COLO829 (cell line): ENCODE measurements around the gene ZCCHC8.
A peak's percentile ranks its signal among the peaks of the same experiment; 100 is the strongest.
"Not testable (repeated sequence)": the region's sequence is repeated elsewhere in the genome, so short reads cannot be mapped to it uniquely, and the experiment has no call there.

Experiments used
- DNase-seq: peaks from one replicate; pipeline ENCODE4 v3.0.0; 2012; ENCODE audit warnings: low spot score

The ZCCHC8 gene

GRCh38 chr12:122508163-122508562, 7.4 kb upstream of the ZCCHC8 start:
- DNase-seq, result no peak

- no peak for DNase-seq
Measured at GRCh38 chr12:122506393-122506938, 5.7 kb upstream of the ZCCHC8 start.

GRCh38 chr12:122505419-122506051, 4.8 kb upstream of the ZCCHC8 start:
- DNase-seq, result no peak

GRCh38 chr12:122503783-122504590, 3.3 kb upstream of the ZCCHC8 start:
- DNase-seq, result no peak

- no peak for DNase-seq
Measured at GRCh38 chr12:122503147-122503751, 2.5 kb upstream of the ZCCHC8 start.

- no peak for DNase-seq
Measured at GRCh38 chr12:122501489-122501989, 807 bp upstream of the ZCCHC8 start.

- DNase-seq, result peak; percentile 35
Measured at GRCh38 chr12:122499991-122500684, 594 bp downstream of the ZCCHC8 start.

- DNase-seq, result no peak
Measured at GRCh38 chr12:122495258-122495657, 5.5 kb downstream of the ZCCHC8 start.

- not testable (repeated sequence) for DNase-seq
Measured at GRCh38 chr12:122493222-122493621, 7.5 kb downstream of the ZCCHC8 start.

GRCh38 chr12:122491991-122492390, 8.7 kb downstream of the ZCCHC8 start:
- DNase-seq, result no peak

- DNase-seq, result no peak
Measured at GRCh38 chr12:122489038-122489437, 11.7 kb downstream of the ZCCHC8 start.

GRCh38 chr12:122487807-122488206, 12.9 kb downstream of the ZCCHC8 start:
- not testable (repeated sequence) for DNase-seq

- DNase-seq, result no peak
Measured at GRCh38 chr12:122486805-122487426, 13.8 kb downstream of the ZCCHC8 start.

- DNase-seq, result not testable (repeated sequence)
Measured at GRCh38 chr12:122486360-122486759, 14.4 kb downstream of the ZCCHC8 start.

GRCh38 chr12:122484385-122484784, 16.3 kb downstream of the ZCCHC8 start:
- DNase-seq, result not testable (repeated sequence)

GRCh38 chr12:122483969-122484368, 16.8 kb downstream of the ZCCHC8 start:
- DNase-seq, result no peak

- no peak for DNase-seq
Measured at GRCh38 chr12:122481861-122482260, 18.9 kb downstream of the ZCCHC8 start.

- DNase-seq, result no peak
Measured at GRCh38 chr12:122480753-122481152, 20.0 kb downstream of the ZCCHC8 start.

- no peak for DNase-seq
Measured at GRCh38 chr12:122474324-122474716, 26.4 kb downstream of the ZCCHC8 start.

GRCh38 chr12:122473543-122474323, 27.0 kb downstream of the ZCCHC8 start:
- DNase-seq, result no peak
